ENCODE results near the gene SLIT3.

Gene SLIT3

DNA sequence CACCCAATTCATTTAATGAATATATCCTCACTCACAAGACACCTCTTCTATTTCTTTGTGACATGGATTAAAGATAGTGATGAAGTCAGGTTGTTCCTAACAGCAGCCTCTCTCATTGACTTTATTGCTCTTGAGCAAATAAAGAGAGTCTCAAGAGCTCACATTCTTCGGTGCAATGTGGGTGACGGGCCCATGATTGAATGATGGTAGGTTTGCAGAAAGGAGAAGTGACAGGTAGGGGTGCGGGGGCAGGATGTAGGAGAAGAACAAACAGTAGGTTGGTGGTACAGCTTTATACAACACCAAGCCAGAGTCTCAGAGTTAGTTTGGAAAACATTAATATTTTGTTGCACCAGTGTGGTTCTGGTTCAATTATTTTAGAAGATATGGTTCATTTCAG, 122.2 kb downstream of the SLIT3 start:
- Histone ChIP-seq H3K4me3 (ENCODE audit: low read depth, low read length) (no peak overlapping the region), H3K27me3 (replicated peaks) (no peaks in the 10 kb centered on the region), H3K27ac (no peak overlapping the region), H3K36me3 (replicated peaks) (no peaks in the 10 kb centered on the region)
- no peak for DNase-seq
- in situ Hi-C loops (cut with HindIII; ENCODE audit: low pct_ligation_motif_present, low sequenced_read_pairs): no loop called here
- TF ChIP-seq CTCF (IDR thresholded peaks at IDR 0.05; ENCODE audit: low read depth, low read length, missing control alignments): no peak

DNA sequence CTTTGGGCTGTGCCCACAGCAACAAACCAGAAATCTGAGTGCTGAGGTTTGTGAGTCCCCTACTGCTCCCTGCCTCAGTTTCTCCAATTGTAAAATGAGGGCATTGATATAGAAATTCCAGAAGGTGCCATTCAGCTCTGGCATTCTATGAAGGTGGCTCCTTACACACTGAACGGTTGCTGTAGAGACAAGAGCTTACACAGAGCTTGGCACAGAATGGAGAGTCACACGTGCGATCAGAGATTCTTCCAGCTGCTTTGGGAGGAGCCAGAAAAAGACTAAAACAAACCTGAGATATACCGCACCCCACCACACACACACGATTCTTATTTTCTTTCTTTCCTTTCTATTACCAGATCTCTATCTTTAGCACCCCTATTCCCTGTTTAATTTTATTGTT, 122.7 kb downstream of the SLIT3 start:
- Histone ChIP-seq H3K27ac (no peak overlapping the region), H3K36me3 (replicated peaks) (no peaks in the 10 kb centered on the region), H3K4me3 (ENCODE audit: low read depth, low read length) (no peak overlapping the region), H3K27me3 (replicated peaks) (no peaks in the 10 kb centered on the region)
- TF ChIP-seq CTCF (IDR thresholded peaks at IDR 0.05; ENCODE audit: low read depth, low read length, missing control alignments): no peak
- in situ Hi-C loops (cut with HindIII; ENCODE audit: low pct_ligation_motif_present, low sequenced_read_pairs): no loop called here
- no peak for DNase-seq

DNA sequence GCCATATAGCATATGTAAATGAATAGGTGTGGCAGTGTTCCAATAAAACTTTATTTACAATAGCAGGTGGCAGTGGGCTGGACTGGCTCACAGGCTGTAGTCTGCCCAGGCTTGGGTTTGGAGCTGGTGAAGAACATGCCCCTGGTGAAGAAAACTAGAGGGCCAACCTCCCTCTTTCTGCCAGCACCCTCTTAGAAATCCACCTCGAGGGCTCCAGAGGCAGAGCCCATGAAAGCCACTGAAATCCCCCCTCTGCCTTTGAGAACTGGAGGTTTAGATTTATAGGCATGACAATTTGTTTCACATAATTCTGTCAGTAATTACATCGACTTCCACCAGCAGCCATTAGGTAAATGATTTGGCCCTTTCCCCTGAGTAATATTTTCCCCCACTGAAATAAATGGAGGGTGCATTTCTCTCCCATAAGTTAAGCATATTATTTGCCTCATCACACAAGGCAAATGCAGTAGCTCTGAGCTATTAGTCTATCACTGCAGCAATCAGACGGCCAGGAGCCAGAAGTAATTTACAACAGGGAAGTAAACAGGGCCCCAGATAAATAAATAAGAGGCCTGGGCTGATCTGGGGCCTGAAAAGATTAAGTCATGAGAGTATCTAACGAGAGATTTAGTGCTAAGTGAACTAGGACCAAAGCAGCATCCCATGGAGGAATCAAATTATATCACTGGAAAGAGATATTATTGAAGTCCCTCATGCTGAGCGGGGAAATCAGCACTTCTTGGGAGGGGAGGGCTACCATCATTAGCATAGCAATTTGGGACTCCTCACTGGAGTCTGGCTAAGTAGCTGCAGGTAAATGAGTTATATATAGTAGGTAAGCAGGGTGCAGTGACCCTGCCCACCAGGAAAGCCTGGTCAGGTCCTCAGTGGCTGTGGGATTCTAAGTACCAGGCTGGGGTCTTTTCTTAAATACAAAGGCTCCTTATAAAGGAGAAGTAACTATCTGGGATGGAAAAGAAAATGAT, 123.9 kb downstream of the SLIT3 start:
- no peak for TF ChIP-seq CTCF (IDR thresholded peaks at IDR 0.05; ENCODE audit: low read depth, low read length, missing control alignments)

DNA sequence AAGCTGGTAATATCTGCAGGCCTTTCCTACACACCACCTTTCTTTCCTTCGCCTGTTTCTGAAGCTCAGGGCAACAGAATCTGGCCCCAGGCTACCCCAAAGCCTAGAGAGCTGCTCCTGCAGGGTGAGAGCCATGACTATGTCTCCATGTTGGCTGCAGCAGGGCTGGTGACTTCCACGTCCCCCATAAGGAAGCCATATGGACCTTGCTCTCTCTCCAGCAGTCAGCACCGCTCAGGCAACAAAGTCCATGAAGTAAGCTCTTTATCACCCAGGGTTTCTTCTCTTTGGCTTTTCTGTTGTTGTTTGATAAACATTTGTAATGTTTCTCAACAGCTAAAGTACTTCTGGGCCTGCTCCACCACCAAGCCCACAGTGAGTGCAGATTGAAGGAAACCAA, 125.2 kb downstream of the SLIT3 start:
- no peak for DNase-seq
- Histone ChIP-seq H3K27me3 (replicated peaks) (no peaks in the 10 kb centered on the region), H3K27ac (no peak overlapping the region), H3K4me3 (ENCODE audit: low read depth, low read length) (no peak overlapping the region), H3K36me3 (replicated peaks) (no peaks in the 10 kb centered on the region)
- in situ Hi-C loops (cut with HindIII; ENCODE audit: low pct_ligation_motif_present, low sequenced_read_pairs): no loop called here
- TF ChIP-seq CTCF (IDR thresholded peaks at IDR 0.05; ENCODE audit: low read depth, low read length, missing control alignments): no peak

More for the DNA sequence above, 123.9 kb downstream of the SLIT3 start:
- Histone ChIP-seq H3K4me3 (ENCODE audit: low read depth, low read length) (no peak overlapping the region), H3K27me3 (replicated peaks) (no peaks in the 10 kb centered on the region), H3K36me3 (replicated peaks) (no peaks in the 10 kb centered on the region), H3K27ac (no peak overlapping the region)
- in situ Hi-C loops (cut with HindIII; ENCODE audit: low pct_ligation_motif_present, low sequenced_read_pairs): no loop called here
- DNase-seq: no peak

- Histone ChIP-seq H3K27ac (no peak overlapping the region), H3K27me3 (replicated peaks) (no peaks in the 10 kb centered on the region), H3K36me3 (replicated peaks) (no peaks in the 10 kb centered on the region), H3K4me3 (ENCODE audit: low read depth, low read length) (no peak overlapping the region)
- no peak for DNase-seq
- no peak for TF ChIP-seq CTCF (IDR thresholded peaks at IDR 0.05; ENCODE audit: low read depth, low read length, missing control alignments)
- in situ Hi-C loops (cut with HindIII; ENCODE audit: low pct_ligation_motif_present, low sequenced_read_pairs): no loop called here
These were observed 126.0 kb downstream of the SLIT3 start for GRCh38 chr5:169174923-169175322.
